ENCODE results near the gene MYL12A.

DNA sequence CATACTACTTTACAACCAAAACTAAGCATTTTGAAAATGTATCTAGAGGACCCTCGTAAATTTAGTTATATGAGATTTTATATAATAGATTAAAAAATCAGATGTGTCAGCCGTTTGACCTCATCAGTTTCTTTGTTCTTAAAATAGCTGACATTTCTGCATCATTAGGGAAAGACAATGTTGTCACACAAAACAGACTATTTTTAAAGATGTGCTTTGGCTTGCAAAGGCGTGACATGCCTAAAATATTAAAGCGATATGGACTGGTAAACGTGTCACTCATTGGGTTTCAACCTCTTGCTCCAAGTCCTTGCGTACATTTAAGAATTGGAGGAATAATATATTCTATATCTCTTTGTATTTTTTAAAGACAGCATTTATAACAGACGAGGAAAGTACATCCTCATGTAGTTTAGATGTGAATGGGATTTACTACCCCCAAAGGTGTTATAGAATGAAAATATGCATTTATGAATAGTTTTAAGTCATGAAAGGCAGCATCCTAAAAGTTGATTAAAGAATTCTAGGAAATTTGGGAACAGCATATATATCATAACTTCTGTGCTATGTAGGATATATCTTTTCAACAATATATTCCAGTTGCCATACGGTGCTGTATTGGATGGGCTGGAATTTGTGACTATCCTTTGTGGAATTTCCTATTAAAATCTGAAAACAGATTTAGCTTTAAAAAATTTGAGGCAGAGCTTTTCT, 3.8 kb downstream of the MYL12A start:
- TF ChIP-seq, protein P1, sequence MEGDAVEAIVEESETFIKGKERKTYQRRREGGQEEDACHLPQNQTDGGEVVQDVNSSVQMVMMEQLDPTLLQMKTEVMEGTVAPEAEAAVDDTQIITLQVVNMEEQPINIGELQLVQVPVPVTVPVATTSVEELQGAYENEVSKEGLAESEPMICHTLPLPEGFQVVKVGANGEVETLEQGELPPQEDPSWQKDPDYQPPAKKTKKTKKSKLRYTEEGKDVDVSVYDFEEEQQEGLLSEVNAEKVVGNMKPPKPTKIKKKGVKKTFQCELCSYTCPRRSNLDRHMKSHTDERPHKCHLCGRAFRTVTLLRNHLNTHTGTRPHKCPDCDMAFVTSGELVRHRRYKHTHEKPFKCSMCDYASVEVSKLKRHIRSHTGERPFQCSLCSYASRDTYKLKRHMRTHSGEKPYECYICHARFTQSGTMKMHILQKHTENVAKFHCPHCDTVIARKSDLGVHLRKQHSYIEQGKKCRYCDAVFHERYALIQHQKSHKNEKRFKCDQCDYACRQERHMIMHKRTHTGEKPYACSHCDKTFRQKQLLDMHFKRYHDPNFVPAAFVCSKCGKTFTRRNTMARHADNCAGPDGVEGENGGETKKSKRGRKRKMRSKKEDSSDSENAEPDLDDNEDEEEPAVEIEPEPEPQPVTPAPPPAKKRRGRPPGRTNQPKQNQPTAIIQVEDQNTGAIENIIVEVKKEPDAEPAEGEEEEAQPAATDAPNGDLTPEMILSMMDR (IDR thresholded peaks at IDR 0.05): peak in 1 of 12 donors; percentile 6
- peak in 1 of 2 donors; percentile 18 for TF ChIP-seq POLR2A (IDR thresholded peaks at IDR 0.05)

Data from heart left ventricle (tissue), 13 donors.